GM19035 (cell line): Measurements from ENCODE around the gene GNAI1.
A peak's percentile ranks its signal among the peaks of the same experiment; 100 is the strongest.

ENCODE experiments used
- ATAC-seq: cut with Tn5 transposase; IDR thresholded peaks from one replicate; pipeline ENCODE4 v1.9.1; 2021; ENCODE audit not compliant: unreplicated experiment

The GNAI1 gene

DNA sequence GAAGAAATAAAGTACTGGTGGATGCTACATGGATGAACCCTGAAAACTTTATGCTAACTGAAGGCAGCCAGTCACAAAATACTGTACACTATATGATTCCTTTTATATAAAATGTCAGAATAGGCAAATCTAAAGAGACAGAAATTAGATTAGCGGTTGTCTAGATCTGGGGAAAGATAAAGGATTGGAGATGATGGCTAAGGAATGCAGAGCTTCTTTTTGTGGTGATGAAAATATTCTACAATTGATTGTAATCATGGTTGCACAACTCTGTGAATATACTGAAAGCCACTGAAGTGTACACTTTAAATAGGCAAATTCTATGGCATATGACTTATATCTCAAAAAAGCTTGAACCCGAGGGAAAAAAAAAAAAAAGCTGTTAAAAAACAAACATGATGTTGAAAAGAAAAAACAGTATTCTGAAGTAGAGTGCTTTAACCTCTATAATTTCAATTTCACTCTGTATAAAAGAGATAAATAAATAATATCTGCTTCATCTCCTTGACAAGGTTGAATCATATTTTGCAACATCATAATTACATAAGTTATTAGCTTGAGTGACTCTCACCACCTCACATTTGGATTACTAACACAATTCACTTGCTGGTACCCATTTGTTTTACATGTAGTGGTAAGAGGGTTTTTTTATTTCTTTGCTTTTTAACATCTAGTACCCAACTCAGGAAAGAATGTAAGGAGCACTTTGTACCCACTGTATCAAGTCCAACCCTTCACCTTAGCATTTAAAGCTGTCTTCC, 2.8 kb upstream of the GNAI1 start:
- ATAC-seq: no peak

DNA sequence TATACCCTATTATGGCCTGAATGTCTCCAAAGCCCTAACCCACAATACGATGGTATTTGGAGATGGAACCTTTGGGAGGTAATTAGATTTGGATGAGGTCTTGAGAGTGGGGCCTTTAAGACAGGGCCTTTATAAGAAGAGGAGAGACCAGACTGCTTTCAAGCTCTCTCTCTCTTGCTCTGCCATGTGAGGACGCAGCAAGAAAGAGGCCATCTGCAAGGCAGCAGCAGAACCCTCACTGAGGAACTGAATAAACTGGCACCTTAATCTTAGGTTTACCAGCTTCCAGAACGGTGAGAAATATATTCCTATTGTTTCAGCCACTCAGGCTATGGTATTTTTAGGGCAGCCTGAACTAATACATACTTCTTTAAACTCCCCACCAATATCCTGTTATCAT, 2.0 kb upstream of the GNAI1 start:
- ATAC-seq: no peak

DNA sequence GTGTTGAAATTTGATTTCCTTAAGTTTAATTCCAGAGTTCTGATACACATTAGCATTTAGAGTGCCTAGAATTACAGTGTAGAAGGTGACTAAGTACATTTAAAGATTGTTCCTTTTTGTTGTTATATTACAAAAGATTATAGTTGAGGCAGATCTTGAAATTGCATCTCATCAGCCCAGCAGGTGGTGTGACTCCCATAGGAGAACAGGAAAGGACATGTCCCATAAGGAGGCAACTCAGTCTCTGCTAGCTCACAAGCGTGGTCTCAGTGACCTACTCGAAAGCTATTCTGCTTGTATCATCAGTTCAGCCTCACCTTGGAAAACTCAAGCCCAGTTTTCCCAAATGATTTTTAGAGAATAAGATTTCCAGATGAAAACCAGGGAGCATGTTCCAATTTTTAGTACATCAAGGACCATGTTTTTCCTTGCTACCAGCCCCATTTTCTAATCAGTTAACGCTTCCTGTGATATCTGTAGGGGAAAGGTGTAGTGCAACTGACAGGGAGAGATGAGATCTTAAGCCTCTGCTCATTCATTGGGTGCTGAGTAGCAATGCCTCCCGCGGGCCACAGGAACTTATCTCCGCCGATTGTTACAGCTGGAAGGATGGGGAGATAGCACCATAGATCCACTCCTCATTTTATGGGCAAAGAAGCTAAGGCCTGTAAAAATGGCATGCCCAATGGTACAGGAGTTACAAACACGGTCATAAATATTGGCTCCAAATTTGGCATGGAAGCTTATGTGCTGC, 1.1 kb upstream of the GNAI1 start:
- ATAC-seq: no peak

DNA sequence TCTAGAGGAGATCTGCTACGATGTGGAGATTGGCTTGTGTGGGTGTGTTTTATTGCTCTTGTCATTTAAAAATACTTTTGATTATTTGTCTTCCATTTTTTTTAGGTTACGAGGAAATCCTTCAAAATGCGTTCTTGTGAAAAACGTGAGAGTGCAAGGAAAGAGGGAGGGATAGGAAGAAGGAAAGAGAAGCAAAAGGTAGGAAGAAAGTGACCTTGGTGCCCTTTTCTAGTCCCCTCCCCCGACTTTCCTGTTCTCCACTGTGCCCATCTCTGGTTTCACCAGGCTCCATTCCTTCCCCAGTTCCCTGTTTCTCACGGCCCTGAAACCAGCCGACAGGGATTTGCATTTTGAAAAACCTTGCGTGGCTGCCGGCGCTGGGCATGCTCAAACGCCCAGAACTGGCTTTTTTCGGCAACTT, 506 bp upstream of the GNAI1 start:
- no peak for ATAC-seq

DNA sequence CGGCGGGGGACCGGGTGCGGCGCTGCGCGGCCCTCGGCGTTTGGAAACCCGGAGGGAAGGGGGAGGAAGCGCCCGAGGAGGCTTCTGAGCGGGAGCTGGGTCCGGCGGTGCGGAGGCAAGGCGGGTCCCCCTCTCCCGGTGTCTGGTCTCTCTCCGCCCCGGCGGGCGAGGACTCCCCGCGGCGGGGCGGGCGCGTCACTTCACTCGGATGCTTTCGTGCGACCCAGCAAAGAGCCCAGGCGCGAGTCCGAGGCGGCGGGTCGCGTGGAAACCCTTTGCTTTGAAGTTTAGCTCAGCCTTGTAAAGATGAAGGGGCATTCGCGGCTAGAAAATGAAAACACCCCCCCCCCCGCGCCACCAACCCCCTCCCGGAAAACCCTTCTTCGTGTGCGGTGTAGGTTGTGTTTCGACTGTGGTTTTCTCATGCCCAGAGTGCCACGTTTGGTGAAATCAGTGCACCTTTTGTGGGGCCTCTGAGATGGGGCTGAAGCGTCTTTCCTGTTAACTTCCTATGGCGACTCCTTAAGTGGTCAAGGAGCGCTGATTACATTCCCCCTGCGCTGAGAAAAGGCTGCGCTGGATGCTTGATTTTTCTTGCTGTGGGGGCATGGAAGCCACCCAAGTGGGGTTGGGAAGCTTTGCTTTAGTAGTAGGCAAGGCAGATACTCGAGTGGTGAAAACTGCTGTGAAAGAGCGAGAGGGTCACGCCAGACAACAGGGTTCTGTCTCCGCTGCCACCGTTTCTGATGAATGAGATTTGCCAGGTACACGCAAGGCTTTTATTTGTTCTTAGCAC, 876 bp downstream of the GNAI1 start:
- ATAC-seq: peak; percentile 19

DNA sequence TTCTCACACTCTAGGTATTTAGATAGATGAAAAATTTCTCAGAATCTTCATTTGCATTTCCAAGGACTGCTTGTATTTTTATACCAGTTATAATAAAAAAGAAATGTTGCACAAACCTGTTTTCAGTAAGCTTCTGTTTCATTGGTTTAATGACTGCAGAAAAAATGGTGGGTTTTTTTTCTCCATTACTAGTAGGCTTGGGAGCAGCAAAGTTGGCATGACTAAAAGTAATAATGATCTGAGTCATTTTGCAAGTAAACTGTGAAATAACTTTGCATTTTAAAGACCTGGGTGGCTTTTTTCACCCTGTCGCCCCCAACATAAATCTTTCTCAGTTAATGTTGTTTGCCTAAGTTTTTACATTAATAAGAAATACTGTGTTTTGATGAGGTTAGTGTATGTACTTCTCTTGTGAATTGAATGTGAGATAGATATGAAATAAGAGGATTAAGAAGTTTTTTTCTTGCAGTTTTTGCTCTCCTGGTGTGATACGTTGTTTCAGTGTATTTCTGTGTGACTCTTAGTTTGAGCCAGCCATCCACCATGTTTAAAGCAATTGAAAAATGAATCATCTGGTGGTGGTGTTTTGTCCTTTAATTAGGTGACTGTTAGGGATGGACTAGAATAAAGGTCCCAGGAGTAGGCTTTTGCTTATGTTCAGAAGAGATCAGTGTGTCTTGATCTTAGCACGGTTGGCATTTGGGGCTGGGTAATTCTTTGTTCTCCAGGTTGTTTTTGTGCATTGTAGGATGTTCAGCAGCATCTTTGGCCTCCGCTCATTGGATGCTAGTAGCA, 1.8 kb downstream of the GNAI1 start:
- peak; percentile 46 for ATAC-seq

DNA sequence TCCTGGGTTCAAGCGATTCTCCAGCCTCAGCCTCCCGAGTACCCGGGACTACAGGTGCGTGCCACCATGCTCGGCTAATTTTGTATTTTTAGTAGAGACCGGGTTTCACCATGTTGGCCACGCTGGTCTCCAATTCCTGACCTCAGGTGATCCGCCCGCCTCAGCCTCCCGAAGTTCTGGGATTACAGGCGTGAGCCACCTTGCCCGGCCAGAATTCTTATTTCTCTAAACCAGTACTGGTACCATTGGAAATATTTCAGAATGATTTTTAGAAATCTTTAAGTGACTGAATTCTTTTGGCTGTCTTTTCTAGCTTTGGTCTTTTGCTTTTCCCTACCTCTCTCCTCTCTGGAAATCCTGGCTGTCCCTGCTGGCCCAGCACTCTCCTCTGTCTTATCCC, 2.8 kb downstream of the GNAI1 start:
- ATAC-seq: no peak

DNA sequence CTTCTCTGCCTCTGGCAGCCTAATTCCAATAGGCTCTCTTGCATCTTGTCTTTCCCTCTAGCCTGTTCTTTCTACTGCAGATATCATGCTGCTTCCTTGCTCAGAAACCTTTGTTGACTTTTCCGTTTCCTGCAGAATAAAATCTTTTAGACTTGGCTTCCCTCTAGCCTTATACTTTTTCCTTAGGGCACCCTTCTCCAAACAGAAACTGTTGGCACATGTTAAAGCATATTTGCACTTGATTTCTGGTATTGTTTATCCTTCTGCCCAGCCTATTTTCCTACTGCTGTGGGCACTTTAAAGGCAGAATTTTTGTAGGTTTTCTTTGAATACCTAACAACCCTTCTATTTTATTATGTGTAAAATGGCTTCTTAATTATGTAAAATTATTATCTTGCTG, 4.6 kb downstream of the GNAI1 start:
- no peak for ATAC-seq

DNA sequence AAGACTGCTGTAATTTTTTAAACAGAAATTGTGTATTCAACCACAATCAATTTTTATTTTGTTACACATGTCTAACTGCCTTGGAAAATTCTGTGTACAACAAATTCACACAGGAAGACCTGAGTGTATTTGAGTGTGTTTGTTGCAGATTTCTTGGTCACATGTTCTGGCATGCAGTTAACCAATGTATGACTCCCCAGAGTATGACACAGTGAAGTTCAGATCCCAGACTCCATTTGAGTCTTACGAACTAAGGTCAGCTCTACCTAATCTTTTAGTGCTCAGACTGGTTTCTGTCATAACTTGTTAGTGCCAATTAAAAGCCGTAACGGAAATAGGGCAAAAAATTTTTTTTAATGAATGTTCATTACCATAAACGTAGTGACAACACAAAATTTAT, 5.8 kb downstream of the GNAI1 start:
- no peak for ATAC-seq

DNA sequence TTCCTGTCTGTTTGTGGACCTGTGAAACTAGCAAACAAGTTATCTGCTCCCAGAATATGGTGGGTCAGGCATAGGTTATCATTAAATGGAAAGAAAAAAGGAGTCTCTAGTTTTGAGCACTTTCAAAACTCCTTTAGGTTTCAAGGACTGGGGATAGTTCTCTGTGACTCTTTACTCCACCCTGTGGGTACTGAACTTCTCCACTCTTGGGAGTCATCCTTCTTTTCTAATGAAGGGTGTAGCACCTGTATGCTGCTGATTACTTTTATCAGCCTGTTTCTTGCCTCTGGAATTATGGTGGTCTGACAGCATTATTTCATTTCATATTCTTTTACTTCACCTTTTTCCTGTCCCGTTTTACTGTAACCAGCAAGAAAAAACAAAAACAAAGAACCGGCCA, 6.7 kb downstream of the GNAI1 start:
- ATAC-seq: no peak

DNA sequence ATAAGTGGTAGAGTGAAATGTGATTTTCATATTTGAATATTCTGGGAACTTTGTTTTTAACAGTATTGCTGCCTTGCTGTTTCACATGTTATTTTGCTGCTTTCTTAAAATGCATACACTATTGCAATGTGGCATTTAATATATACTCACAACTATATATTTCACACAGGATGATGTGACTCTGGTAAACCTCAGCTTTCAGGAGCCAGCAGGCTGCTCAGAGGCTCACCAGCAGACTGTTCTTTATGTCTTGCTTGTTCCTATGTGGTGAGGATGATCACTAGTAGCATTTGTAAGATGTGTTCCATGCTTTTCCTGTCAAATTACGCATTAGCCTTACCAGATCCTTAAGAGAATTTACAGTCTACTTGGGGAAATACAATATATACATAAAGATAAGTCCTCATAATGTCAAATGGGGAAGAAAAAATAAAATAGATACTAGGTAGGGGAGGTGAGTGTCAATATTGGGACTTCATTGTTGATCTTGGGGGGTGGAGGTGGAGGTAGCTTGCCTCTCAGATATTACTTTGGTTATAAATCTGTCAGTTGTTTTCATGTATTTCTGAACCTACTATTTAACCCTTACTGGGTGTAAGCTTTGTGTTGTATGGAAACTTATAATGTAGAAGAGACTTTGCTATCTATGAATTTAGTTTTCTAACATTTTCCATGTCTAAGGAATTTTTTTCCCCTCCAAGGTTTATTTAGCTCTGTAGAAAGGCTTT, 8.4 kb downstream of the GNAI1 start:
- no peak for ATAC-seq

DNA sequence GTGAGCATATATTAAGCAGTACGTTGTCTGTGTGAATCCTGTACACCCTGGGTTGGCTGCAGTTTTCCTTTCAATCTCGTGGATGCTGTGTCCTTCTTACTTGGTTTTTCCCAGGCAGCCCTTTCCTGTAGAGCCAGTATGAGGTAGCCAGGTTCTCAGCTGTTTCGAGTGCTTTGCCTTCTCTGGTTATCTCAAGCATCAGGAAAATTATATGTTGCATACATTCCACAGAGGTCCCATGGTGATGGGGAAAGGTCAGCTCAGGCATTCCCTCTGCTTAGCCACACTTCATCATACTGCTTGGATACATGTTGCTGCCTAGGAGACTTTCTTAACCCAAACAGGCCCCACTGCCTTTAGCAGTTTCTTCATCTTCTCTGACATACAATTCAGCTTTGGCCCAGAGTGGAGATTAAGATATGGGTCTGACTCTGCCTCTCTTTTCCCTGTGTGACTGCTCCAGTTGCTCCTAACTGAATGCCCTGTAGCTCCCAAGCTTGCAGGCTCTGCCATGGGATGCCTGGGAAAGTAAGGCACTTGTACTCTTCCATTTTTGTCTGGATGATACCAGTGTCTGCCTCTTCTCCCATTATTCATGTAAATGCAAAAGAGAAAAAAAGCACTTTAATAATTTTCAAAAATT, 11.3 kb downstream of the GNAI1 start:
- ATAC-seq: no peak

DNA sequence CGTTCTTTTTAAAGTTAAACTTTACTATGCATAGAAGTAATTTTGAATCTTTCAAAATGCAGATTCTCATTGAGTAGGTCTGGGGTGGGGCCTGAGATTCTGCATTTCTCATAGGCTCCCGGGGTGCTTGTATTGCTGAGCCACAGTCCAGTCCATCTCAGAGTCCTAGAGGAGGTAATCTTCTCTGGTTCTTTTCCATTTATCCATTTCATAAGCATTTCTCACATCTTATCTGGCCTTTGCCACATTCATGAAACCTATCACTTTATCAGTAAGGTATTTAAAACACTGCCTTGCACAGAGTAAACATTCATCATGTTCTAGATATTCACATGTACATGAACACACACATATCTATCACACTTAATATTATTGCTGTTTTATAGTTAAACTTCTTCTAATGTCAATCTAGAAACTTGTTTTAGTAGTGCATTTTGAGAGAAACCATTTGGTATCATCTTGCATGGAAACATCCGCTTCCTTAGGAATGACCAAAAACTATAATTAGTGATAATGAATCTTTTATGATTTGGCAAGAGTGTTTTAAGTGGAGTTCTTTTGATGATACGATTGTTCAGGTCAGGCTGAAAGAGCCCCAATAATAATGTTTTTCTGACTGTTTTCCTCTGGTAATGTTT, 12.0 kb downstream of the GNAI1 start:
- ATAC-seq: no peak

DNA sequence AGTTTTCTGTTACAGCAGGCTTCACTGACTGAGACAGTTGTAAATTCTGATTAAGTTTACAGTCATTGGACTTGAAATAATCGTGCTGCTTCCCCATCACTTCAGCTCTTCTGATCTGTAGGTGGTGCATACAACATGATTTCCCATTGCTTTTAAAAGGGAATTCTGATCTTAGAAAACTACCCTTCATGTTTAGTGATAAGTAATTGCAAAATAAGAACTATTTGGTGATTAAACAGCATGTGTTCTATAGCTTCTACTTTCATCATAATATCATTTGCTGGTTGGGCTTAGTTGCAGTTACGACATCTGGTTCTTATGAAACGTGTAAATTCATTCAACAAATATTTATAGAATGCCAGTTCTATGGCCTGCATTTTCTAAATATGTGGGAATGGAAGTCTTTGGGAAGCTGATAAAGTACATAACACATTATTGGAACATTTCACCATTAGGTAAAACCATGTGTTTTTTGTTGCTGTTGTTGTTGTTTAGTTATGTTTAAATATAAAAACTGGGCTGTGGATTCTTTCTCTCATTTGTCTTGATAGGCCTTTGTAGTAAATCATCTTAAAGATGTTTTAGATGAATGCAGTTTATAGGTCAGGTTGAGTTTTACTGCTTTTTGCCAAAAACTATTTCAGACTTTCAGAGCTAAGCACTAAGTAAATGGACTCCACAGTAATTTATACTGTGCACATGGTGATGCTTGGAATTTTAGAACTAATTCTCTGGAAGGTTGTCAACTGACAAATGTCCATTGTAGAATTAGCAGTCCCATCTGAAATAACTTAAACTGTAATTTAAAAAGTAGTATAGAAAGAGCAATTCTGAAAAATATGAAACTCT, 13.1 kb downstream of the GNAI1 start:
- ATAC-seq: no peak

DNA sequence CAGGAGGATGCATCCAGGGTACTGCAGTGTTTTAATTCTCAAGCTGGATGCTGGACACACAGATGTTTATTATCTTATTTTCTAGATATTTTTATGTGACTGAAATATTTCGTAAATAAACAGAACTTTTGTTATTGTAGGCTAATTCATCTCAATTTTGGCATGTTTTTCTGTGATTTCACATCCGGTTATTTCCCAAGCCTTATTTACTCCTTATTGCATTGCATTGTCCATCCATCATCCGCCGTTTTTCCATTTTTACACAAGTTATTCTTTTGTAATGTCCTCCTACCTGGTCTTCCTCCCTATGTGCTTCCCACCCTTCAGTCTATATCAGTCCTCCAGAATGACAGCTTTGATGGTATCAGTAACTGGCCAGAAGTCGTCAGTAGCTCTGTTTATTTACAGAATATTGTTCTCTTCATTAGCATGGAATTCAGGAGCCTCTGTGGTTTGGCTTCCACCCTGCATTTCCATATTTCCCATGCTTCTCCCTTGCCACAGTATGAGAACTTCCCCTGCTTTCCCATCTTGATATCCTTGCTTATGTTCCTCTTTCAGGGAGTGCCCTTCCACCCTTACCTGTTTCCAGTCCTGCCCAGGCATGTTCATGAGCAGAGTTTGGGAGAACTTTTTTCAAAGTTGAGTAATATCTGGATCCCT, 16.1 kb downstream of the GNAI1 start:
- ATAC-seq: no peak

DNA sequence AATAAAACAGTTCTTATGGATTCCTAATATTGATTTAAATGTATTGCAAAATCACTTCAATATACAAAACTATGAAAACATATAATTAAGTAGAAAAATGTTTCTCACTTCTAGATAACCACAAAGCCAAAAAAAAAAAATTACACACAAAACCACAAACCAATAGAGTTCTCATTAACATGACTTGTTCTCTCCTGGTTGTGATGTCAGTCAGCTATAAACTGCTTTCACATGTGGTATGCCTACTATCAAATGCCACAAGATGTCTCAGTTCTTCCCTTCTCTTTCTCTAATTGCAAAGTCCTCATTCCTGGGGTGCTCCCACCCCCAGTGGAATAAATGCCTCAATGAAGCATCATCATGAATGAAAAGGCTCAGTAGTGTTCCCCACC, 16.6 kb downstream of the GNAI1 start:
- ATAC-seq: peak; percentile 60

DNA sequence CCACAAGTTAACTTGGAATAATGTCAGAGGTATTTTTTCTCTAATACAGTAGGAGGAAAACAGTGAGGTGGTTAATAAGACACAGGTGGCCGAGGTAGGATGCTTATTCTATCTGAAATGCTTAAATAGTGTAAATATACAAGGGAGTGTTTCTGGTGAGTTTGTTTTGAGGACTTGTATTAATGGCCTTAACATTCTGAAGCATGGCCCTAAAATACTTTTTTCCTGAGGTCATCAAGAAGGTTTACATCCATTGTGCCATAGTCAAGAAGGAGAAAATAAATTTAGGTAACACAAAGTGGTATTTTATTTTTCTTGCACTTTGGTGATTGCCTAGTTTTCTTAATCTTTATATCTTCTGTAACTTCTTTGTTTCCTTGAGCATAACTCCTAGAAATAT, 18.8 kb downstream of the GNAI1 start:
- no peak for ATAC-seq
